T-helper 2 cell treated with Interferon-gamma antibody and Interleukin-4, amounts not matched to agents 5 μg/mL and 100 μg/mL, for 36 hours (primary cell): ENCODE results near the gene CDH26.

Source experiments
- DNase-seq: peaks from one replicate; pipeline ENCODE4 v3.0.0; 2021; ENCODE audit warnings: low spot score
- H3K27ac Mint-ChIP-seq: one replicate; pipeline ENCODE4 v1.8.0; 2021; ENCODE audit warnings: mild to moderate bottlenecking, mixed read lengths
- H3K27me3 Mint-ChIP-seq: one replicate; pipeline ENCODE4 v1.8.0; 2021; ENCODE audit warnings: low read depth, mixed read lengths
- H3K36me3 Mint-ChIP-seq: one replicate; pipeline ENCODE4 v1.8.0; 2021; ENCODE audit warnings: low read depth, mixed read lengths
- H3K4me1 Mint-ChIP-seq: one replicate; pipeline ENCODE4 v1.8.0; 2021; ENCODE audit warnings: low read depth, mixed read lengths
- H3K4me3 Mint-ChIP-seq: one replicate; pipeline ENCODE4 v1.8.0; 2022; ENCODE audit warnings: mild to moderate bottlenecking, moderate library complexity, mixed read lengths
- H3K9me3 Mint-ChIP-seq: one replicate; pipeline ENCODE4 v1.8.0; 2021; ENCODE audit warnings: mixed read lengths

The CDH26 gene

DNA sequence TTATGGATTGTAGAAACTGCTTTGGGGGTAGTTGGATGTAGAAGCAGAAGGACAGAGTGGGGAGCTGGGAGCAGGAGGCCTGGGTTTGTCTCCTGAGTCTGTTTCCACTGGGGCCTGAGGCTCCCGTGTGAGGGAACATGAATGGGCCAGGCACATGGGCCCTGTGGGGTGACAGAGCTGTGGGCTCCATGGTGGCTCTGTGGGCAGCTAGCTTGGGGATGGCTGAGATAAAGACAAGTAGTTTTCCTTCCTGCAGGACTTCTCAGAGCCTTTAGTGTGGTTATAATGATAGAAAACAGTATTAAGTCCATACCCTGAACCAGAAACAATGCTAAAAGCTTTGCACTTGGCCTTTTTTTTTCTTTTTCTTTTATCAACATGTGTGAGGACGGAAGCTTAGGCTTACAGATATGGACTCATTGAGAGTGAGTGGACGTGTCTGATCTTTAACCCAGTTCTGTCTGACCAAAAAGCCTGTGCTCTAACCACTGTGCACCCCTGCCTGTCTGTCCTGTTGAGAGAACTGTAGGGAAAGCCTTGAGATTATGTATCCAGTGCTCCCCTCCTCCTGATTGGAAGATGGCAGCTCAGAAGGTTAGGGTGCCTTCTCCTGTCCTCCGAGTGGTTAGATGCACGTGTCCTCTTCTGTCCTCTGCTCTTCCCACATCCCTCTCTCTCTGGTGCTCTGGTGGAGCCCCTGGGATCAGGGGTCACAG is 98.3 kb downstream of the CDH26 start:
- peak overlapping the region; percentile 80 for H3K27ac Mint-ChIP-seq
- H3K27me3 Mint-ChIP-seq = peaks cover 7% of the 10 kb centered on the region
- DNase-seq = no peak
- no peaks in the 10 kb centered on the region for H3K36me3 Mint-ChIP-seq
- no peaks in the 10 kb centered on the region for H3K9me3 Mint-ChIP-seq
- H3K4me1 Mint-ChIP-seq = peaks cover 36% of the 10 kb centered on the region
- peak overlapping the region; percentile 85 for H3K4me3 Mint-ChIP-seq

DNA sequence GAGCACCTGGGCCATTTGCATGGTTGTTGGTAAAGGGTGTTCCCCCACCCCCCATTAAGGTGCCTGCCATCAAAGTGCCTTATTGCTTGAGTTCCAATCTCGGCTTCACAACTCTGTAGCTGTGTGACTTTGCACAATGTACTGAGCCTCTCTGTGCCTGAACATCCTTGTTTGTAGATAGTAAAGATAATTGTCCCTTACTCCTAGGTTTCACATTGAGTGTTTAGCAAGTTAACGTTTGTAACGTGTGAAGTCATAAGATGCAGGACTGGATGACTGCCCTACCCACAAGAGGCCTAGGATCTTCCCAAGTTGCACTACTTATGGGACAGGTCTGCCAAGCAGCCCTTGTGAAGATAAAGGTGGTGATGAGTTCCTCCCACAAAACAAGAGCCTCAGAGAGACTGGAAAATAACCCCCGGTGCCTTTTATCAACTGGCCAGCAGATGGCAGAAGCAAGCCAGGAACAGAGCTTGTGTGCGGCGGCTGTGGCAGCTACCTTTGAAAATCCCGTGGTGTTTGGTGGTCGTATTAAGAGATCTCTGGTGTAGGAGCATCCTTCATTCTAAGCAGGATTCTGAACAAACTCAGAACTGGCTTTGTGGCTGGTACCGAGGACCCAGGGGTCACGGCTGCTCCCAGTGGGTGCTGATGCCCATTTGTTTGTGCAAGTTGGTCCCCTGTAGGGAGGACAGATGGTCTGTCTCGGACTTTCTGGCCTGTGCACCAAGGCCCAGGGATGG is 99.1 kb downstream of the CDH26 start:
- peak overlapping the region; percentile 80 for H3K27ac Mint-ChIP-seq
- H3K4me1 Mint-ChIP-seq = peaks cover 36% of the 10 kb centered on the region
- no peaks in the 10 kb centered on the region for H3K36me3 Mint-ChIP-seq
- H3K27me3 Mint-ChIP-seq = peaks cover 4% of the 10 kb centered on the region
- H3K4me3 Mint-ChIP-seq = peak overlapping the region; percentile 85
- H3K9me3 Mint-ChIP-seq = no peaks in the 10 kb centered on the region
- peak; percentile 53 for DNase-seq

DNA sequence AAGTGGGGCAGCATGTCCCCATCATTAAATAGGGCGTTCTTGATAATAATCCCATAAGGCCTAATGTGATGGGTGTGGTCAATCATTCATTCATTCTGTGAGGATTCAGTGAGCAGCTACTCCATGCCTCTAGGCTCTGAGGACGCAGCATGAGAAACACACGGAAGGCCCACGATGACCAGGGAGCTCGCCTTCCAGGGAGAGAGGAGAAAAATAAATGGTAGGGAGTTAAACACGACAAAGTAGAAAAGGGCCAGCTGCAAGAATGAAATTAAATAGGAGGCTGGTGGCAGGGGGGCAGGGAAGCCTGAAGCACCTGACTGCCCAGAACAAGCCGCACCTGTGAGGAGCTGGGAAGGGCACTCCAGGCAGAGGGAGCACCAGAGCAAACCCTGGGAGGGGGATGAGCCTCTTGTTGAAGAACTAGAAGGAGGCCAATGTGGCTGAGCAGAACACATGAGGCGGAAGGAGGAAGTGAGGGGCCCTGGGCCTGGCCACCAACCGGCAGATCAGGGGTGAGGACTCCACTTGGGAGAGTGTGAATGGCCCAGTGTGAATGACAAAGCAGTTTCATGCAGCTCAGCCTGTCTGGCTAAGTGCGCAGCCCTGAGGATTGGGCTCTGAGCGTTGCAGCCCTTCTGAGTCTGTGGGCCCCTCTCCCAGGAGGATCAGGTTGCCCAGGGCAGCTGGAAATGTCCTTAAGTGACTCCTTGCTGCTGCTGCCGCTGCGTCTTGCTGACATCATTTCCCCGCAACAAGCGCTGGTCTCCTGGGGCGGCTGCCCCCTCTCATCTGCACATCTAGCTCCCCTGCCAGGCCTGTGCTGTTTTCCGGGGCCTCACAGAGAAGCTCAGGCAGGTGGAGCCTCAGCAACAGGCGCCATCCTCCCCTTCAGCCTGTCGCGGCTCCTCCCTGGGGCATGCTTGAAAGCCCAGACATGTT is 99.9 kb downstream of the CDH26 start:
- Mint-ChIP-seq H3K27ac (peak overlapping the region; percentile 80), H3K36me3 (no peaks in the 10 kb centered on the region), H3K27me3 (peaks cover 3% of the 10 kb centered on the region), H3K4me1 (peaks cover 35% of the 10 kb centered on the region), H3K9me3 (no peaks in the 10 kb centered on the region), H3K4me3 (peak overlapping the region; percentile 85)
- DNase-seq = no peak

DNA sequence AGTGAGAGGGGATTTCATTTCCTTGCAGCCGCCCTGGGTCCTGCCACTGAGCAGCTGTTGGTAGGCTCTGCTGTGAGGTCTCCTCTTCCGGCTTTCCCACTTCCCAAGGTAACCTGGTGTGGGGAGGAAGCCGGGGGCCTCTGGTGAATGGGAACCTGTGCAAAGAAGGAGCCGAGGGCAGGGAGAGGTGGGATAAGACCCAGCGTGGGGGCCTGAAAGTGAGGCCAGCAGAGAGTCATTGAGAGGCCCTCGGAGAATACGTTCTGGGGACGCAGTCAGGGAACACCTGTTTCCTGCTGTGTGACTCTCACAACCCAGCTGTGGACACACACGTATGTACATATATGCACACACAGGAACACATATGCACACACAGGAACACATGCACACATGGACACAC is 100.7 kb downstream of the CDH26 start:
- Mint-ChIP-seq H3K9me3 (no peaks in the 10 kb centered on the region), H3K4me1 (peaks cover 37% of the 10 kb centered on the region), H3K27ac (no peak overlapping the region), H3K36me3 (no peaks in the 10 kb centered on the region), H3K4me3 (peak overlapping the region; percentile 85), H3K27me3 (no peaks in the 10 kb centered on the region)
- DNase-seq = no peak

DNA sequence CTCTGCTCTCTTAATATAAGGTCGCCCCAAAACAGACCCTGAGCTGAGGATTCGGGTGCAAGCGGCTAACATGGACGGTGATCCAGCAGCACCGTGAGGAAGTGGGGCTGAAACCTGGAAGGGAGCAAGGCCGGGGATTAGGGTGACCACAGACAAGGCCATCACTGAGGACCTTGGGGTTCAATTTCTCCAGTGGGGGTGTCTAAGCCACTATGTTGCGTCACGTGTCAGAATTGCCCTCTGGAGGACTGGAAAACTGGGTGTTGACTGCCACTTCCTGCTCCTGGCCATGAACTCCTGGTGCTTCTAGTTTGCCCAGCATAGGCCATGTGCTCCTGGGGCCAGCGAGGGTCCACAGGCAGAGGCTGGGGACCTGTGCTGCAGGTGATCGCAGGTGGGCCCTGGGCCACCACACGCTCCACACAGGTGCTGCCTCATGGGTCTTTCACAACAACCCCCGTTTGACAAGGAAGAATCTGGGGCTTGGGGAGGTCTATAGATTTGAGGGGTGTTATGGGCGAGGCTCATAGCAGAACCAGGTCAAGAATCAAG is 101.9 kb downstream of the CDH26 start:
- no peak overlapping the region for H3K27ac Mint-ChIP-seq
- no peak for DNase-seq
- H3K27me3 Mint-ChIP-seq = no peaks in the 10 kb centered on the region
- no peaks in the 10 kb centered on the region for H3K9me3 Mint-ChIP-seq
- H3K4me1 Mint-ChIP-seq = peaks cover 37% of the 10 kb centered on the region
- no peak overlapping the region for H3K4me3 Mint-ChIP-seq
- no peaks in the 10 kb centered on the region for H3K36me3 Mint-ChIP-seq

DNA sequence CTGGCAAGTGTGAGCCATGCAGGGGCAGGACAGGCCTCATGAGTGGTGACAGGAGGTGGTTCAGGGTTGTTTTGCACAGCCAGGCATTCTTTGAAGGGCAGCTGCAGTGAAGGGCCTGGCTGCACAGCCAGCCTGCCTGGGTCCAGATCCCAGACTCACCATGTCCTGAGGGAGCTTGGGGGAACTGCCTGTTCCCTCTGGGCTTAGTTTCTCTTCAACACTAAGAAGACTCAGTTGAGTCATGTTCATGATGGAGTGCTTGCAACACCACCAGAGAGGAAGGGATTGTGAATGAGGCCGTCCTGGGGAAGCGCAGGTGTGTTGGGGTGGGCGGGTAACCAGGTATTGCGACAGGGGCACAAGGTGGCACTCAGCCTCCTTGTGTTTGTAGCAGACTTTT is 102.4 kb downstream of the CDH26 start:
- no peak overlapping the region for H3K4me3 Mint-ChIP-seq
- H3K27ac Mint-ChIP-seq = no peak overlapping the region
- no peaks in the 10 kb centered on the region for H3K27me3 Mint-ChIP-seq
- H3K36me3 Mint-ChIP-seq = no peaks in the 10 kb centered on the region
- no peaks in the 10 kb centered on the region for H3K9me3 Mint-ChIP-seq
- DNase-seq = no peak
- H3K4me1 Mint-ChIP-seq = peaks cover 32% of the 10 kb centered on the region

DNA sequence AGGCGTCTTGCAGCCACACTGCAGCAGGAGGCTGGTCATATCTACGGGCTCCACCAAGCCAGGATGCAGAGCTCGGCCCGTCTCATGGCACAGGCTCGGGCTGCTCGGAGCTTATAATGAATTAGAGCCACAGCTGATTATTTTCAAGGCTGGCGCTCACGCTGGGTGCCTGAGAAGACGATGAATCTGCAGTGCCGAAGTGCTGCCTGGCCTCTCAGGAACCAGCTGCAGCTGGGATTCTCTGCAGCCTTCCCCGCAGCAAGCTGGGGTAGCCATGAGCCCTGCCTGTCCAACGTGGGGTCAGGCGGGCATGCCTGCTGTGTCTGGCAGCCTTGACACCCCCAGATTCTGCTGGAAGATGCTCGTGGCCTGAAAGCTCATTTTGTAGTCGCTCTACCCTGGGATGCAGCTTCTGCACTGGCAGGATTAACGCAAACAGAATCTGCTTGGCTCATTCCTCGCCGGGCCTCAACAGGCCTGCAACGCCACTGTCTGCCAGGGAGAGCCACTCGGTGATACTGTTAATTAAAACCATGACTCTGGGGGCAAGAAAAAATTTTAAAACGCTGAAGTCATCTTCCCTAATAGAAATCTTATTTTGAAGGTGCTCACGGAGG is 104.3 kb downstream of the CDH26 start:
- Mint-ChIP-seq H3K27me3 (no peaks in the 10 kb centered on the region), H3K9me3 (no peaks in the 10 kb centered on the region), H3K4me1 (peaks cover 13% of the 10 kb centered on the region), H3K36me3 (no peaks in the 10 kb centered on the region), H3K4me3 (no peak overlapping the region), H3K27ac (no peak overlapping the region)
- no peak for DNase-seq

DNA sequence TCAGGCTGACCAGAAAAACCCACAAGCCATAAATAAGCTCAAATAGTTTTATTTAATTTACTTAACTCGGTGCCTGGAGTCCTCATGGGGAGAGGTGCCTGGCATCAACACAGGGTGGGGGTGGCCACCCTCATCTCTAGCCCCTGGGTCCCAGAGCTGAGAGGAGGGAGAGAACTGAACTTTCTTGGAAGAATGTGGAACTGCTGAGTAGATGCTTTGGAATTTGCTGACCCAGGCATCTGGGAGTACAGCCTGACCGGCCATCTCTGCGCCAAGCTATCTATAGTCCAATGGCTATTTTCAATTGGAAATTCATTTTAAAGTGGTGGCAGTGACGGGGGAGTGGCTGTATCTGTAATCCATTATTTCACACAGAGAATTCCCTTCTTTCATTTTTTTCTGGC is 104.8 kb downstream of the CDH26 start:
- Mint-ChIP-seq H3K4me3 (no peak overlapping the region), H3K36me3 (no peaks in the 10 kb centered on the region), H3K27ac (no peak overlapping the region), H3K27me3 (no peaks in the 10 kb centered on the region), H3K9me3 (no peaks in the 10 kb centered on the region), H3K4me1 (peaks cover 7% of the 10 kb centered on the region)
- DNase-seq = no peak

DNA sequence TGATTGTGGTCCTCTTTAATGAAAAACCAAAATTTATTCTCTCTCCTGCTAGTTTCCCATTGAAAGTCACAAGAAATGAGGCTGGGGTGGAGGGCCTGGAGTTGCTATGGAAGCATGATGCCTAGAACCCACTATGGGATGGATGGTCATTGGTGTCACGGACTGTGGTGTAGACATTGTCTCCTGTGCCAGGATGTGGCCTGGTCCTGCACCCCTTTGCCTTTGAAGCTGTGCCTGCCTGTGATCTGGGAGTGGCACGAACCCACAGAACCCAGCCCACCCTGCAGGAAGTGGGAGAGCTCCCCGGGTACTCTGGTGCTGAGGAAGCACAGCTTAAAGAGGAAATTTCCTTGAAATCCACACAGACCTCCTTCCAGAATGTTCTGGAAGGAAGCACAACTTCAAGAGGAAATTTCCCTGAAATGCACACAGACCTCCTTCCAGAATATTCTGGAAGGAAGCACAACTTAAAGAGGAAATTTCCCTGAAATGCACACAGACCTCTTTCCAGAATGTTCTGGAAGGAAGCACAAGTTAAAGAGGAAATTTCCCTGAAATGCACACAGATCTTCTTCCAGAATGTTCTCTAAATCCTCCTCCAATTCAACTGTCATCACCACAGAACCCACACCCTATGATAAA is 105.6 kb downstream of the CDH26 start:
- Mint-ChIP-seq H3K36me3 (no peaks in the 10 kb centered on the region), H3K4me3 (no peak overlapping the region), H3K27ac (no peak overlapping the region), H3K27me3 (no peaks in the 10 kb centered on the region), H3K9me3 (no peaks in the 10 kb centered on the region), H3K4me1 (peaks cover 6% of the 10 kb centered on the region)
- no peak for DNase-seq
